Activated T-helper 9 cell treated with anti-CD3 and anti-CD28 coated beads, Interleukin-2, amount 50 U/mL, for 16 hours (primary cell): Measurements from ENCODE around the gene GPR55.

ENCODE experiments used
- DNase-seq: peaks from one replicate; pipeline ENCODE4 v3.0.0-alpha.2; 2020; ENCODE audit warnings: low read depth

The GPR55 gene

GRCh38 chr2:230879271-230879882 is 45.7 kb downstream of the GPR55 start:
- DNase-seq: no peak

- no peak for DNase-seq
Measured at GRCh38 chr2:230878599-230879188, 46.3 kb downstream of the GPR55 start.

GRCh38 chr2:230877759-230878598 is 47.1 kb downstream of the GPR55 start:
- DNase-seq: no peak

GRCh38 chr2:230877116-230877758 is 47.8 kb downstream of the GPR55 start:
- no peak for DNase-seq

- DNase-seq: no peak
Measured at GRCh38 chr2:230875347-230876315, 49.4 kb downstream of the GPR55 start.

GRCh38 chr2:230874876-230875275 is 50.2 kb downstream of the GPR55 start:
- DNase-seq: no peak

GRCh38 chr2:230874456-230874855 is 50.6 kb downstream of the GPR55 start:
- no peak for DNase-seq

- DNase-seq: no peak
Measured at GRCh38 chr2:230873661-230874401, 51.2 kb downstream of the GPR55 start.

GRCh38 chr2:230872968-230873660 is 51.9 kb downstream of the GPR55 start:
- DNase-seq: no peak

- no peak for DNase-seq
Measured at GRCh38 chr2:230872151-230872967, 52.7 kb downstream of the GPR55 start.

GRCh38 chr2:230871361-230872150 is 53.5 kb downstream of the GPR55 start:
- DNase-seq: no peak

GRCh38 chr2:230870544-230871360 is 54.3 kb downstream of the GPR55 start:
- DNase-seq: no peak

GRCh38 chr2:230869914-230870543 is 55.0 kb downstream of the GPR55 start:
- no peak for DNase-seq

GRCh38 chr2:230868947-230869913 is 55.8 kb downstream of the GPR55 start:
- no peak for DNase-seq

GRCh38 chr2:230868161-230868946 is 56.7 kb downstream of the GPR55 start:
- DNase-seq: no peak
